Neuron (in vitro differentiated cells): ENCODE measurements around the gene KRT71.

Experiments
- H2AFZ ChIP-seq: one replicate; pipeline ENCODE4 v1.6.1; 2013; ENCODE audit warnings: low read depth, mild to moderate bottlenecking, inconsistent platforms, low read length, moderate library complexity
- H3K27me3 ChIP-seq: one replicate; pipeline ENCODE4 v1.6.1; 2013; ENCODE audit warnings: low read length; ENCODE audit not compliant: insufficient read depth
- H3K36me3 ChIP-seq: one replicate; pipeline ENCODE4 v1.6.1; 2013; ENCODE audit warnings: low read length; ENCODE audit not compliant: insufficient read depth
- H3K4me1 ChIP-seq: one replicate; pipeline ENCODE4 v1.6.1; 2013; ENCODE audit warnings: low read length; ENCODE audit not compliant: insufficient read depth
- H3K4me3 ChIP-seq: 2 replicates; pipeline ENCODE4 v1.5.1; 2013; ENCODE audit warnings: mild to moderate bottlenecking, low read length, moderate library complexity
- H3K9me3 ChIP-seq: one replicate; pipeline ENCODE4 v1.6.1; 2013; ENCODE audit warnings: low read length

KRT71 gene

GRCh38 chr12:52519826-52520662 lies 32.9 kb downstream of the KRT71 start, which contains the start of gene KRT5:
KRT5 (minus strand) TSS chr12:52520394; CDS start chr12:52520296, 98 bp downstream.
- Histone ChIP-seq H3K36me3 (no peaks in the 10 kb centered on the region), H3K4me3 (no peak within 1 kb of the TSS), H3K9me3 (no peaks in the 10 kb centered on the region), H2AFZ (no peak within 1 kb of the TSS), H3K27me3 (no peaks in the 10 kb centered on the region), H3K4me1 (no peaks in the 10 kb centered on the region)

GRCh38 chr12:52519387-52519703 lies 33.6 kb downstream of the KRT71 start:
- Histone ChIP-seq H3K27me3 (no peaks in the 10 kb centered on the region), H3K4me1 (no peaks in the 10 kb centered on the region), H3K9me3 (no peaks in the 10 kb centered on the region), H3K4me3 (no peak overlapping the region), H2AFZ (no peak overlapping the region), H3K36me3 (no peaks in the 10 kb centered on the region)

- no peaks in the 10 kb centered on the region for H3K9me3 ChIP-seq
- no peaks in the 10 kb centered on the region for H3K4me1 ChIP-seq
- H3K4me3 ChIP-seq, result no peak overlapping the region
- no peaks in the 10 kb centered on the region for H3K27me3 ChIP-seq
- no peaks in the 10 kb centered on the region for H3K36me3 ChIP-seq
- no peak overlapping the region for H2AFZ ChIP-seq
Measured at GRCh38 chr12:52518574-52519386, 34.2 kb downstream of the KRT71 start.

- H3K4me3 ChIP-seq, result no peak overlapping the region
- H2AFZ ChIP-seq, result no peak overlapping the region
- no peaks in the 10 kb centered on the region for H3K9me3 ChIP-seq
- H3K4me1 ChIP-seq, result no peaks in the 10 kb centered on the region
- H3K36me3 ChIP-seq, result no peaks in the 10 kb centered on the region
- H3K27me3 ChIP-seq, result no peaks in the 10 kb centered on the region
Measured at GRCh38 chr12:52517888-52518287, 35.1 kb downstream of the KRT71 start.

DNA sequence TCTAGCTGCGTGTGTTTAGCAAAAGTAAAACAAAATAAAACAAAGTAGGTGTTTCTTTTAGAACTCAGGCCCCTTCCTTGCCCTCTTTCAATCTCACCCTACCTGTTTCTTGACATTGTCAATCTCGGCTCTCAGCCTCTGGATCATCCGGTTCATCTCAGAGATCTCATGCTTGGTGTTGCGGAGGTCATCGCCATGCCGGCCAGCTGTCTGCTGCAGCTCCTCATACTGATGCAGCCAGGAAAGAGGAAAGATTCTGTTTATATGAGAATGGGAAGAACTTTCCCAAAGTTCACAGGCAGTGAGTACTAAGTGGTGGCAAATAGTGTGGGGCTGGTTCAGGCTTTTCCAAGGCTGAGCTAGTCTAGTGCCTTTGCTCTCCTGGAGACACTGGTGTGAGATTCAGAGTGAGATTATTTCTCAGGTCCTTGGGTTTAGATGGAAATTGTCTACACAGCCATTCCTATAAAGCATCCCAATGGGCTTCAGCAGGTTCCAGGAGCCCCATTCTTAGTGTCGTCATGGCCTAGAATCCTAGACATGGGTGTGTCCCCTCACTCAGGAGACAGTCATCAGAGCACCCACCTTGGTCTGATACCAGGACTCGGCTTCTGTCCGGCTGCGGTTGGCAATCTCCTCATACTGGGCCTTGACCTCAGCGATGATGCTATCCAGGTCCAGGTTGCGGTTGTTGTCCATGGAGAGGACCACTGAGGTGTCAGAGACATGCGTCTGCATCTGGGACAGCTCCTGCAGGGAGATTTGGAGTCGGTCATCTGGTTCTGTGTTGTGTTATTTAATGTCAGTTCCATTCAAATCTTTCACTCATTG lies 35.7 kb downstream of the KRT71 start:
- Histone ChIP-seq H3K4me1 (no peaks in the 10 kb centered on the region), H3K9me3 (no peaks in the 10 kb centered on the region), H3K4me3 (no peak overlapping the region), H2AFZ (no peak overlapping the region), H3K36me3 (no peaks in the 10 kb centered on the region), H3K27me3 (no peaks in the 10 kb centered on the region)

DNA sequence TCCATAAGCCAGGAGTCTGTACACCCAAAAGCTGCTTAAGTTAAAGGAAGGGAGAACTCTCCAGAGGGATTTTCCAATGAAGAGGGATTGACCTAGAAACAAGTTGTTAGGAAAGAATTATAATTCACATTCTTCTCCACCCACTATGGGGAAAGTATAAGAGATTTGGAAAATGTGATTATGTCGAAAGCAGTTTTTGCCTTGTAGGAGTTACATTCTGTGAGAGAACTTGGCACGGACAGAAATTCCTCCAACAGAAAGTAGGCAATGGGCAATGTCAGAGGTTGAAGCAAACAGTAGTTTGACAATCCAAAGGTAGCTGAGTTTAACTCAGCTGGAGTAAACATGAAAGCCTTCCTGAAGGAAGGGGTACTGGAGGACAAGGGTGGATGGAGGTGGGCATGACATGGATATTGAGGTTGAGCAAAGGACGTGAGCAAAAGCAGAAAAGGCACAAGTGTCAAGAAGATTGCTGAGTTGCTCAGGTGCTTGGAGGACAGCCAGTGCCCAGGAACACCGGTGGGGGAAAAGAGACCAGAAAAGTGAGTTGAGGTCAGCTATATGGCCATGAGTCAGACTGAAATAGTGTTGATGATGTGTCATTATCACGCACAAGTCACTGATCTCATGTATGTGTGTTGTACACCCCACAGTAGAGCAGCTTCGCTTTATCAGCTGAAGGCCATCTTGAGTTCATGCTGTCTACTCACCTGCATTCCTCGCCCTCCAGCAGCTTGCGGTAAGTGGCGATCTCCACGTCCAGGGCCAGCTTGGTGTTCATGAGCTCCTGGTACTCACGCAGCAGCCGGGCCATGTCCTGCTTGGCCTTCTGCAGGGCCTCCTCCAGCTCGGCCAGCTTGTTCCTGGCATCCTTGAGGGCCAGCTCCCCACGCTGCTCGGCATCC lies 36.8 kb downstream of the KRT71 start:
- Histone ChIP-seq H3K4me3 (no peak overlapping the region), H3K36me3 (no peaks in the 10 kb centered on the region), H3K4me1 (no peaks in the 10 kb centered on the region), H3K27me3 (no peaks in the 10 kb centered on the region), H2AFZ (no peak overlapping the region), H3K9me3 (no peaks in the 10 kb centered on the region)

DNA sequence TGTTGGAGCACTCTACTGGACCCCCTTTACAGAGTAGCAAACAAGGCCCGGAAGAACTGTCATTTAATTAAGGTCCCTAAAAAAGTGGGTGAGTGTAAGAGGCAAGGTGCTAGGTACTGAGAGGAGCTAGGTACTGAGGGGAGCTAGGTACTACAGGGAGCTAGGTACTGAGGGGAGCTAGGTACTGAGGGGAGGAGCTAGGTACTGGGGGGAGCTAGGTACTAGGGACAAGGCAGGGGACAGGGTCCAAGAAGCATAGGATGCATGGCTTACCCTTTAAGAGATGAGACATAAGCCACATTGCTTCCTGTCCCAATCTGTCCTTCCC lies 37.7 kb downstream of the KRT71 start:
- Histone ChIP-seq H3K27me3 (no peaks in the 10 kb centered on the region), H3K4me3 (no peak overlapping the region), H2AFZ (no peak overlapping the region), H3K9me3 (no peaks in the 10 kb centered on the region), H3K36me3 (no peaks in the 10 kb centered on the region), H3K4me1 (no peaks in the 10 kb centered on the region)

DNA sequence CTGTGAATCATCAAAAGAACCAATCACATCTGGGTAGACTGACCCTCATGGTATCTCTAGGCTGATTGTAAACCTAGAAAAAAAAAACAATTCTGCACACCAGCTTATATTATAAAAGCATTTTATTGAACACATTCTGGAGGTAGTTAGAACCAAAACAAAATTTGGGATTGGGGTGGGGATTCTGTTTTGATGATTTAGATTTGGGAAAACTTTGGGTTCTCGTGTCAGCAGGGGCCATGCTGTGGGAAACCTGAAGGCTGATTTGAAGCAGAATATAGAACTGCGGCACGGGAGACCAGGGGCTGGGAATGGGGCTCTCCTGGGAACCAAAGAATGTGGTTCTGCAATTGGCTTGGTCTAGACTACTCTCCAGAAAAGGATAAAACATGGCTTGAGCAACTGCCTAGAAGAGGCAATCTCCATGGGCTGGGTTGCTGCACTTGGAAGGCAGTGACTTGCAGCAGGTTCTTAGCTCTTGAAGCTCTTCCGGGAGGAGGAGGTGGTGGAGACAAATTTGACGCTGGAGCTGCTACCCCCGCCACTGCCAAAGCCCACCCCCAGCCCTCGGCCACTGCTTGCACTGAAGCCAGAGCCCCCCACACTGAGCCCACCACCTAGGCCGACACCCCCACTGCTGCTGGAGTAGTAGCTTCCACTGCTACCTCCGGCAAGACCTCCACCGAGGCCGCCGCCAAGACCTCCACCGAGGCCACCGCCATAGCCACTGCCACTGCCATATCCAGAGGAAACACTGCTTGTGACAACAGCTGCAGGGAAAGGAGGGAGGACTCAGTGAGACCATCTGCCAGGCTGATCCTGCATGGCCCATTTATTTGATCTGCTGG lies 38.2 kb downstream of the KRT71 start:
- Histone ChIP-seq H3K36me3 (no peaks in the 10 kb centered on the region), H3K4me1 (no peaks in the 10 kb centered on the region), H3K4me3 (no peak overlapping the region), H3K27me3 (no peaks in the 10 kb centered on the region), H2AFZ (no peak overlapping the region), H3K9me3 (no peaks in the 10 kb centered on the region)

DNA sequence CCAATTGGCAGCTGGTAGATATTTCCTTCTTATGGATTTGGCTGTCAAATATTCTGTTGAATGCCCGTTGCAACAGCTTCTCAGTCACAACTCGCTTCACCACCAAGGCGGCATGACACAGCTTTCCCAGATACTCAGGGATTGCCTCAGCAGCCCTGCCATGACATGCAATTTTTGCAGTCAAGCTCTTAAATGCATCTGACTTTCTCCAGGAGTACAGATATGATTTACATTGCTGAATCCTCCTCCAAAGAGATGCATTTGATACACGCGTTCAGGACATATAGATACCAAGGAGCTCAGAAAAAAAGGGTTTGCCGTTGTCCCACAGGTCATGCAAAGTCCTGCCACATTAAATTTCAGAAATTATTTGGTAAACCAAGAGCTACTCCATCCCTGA lies 39.2 kb downstream of the KRT71 start:
- no peaks in the 10 kb centered on the region for H3K36me3 ChIP-seq
- H3K27me3 ChIP-seq, result no peaks in the 10 kb centered on the region
- H3K9me3 ChIP-seq, result no peaks in the 10 kb centered on the region
- no peak overlapping the region for H2AFZ ChIP-seq
- no peaks in the 10 kb centered on the region for H3K4me1 ChIP-seq
- H3K4me3 ChIP-seq, result no peak overlapping the region

DNA sequence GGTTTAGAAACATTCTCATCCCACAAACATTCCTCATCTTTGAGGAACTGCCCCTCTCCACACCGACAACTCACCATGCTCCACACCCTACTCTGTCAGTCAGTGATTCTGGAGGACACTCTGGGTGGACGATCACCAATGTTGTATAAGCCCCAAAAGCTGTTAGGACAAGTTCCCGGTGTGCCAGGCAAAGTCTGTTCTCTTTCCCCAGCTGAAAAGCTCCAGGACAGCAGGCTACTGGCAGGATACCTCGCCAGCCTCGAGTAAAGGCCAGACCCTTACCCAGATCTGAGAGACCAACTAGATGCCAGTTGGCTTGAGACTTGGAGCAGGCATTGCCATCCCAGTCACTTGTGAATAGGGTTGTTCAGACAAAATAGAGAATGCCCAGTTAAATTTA lies 44.7 kb downstream of the KRT71 start:
- Histone ChIP-seq H3K4me1 (no peaks in the 10 kb centered on the region), H3K27me3 (no peaks in the 10 kb centered on the region), H3K9me3 (no peaks in the 10 kb centered on the region), H2AFZ (no peak overlapping the region), H3K4me3 (no peak overlapping the region), H3K36me3 (no peaks in the 10 kb centered on the region)

DNA sequence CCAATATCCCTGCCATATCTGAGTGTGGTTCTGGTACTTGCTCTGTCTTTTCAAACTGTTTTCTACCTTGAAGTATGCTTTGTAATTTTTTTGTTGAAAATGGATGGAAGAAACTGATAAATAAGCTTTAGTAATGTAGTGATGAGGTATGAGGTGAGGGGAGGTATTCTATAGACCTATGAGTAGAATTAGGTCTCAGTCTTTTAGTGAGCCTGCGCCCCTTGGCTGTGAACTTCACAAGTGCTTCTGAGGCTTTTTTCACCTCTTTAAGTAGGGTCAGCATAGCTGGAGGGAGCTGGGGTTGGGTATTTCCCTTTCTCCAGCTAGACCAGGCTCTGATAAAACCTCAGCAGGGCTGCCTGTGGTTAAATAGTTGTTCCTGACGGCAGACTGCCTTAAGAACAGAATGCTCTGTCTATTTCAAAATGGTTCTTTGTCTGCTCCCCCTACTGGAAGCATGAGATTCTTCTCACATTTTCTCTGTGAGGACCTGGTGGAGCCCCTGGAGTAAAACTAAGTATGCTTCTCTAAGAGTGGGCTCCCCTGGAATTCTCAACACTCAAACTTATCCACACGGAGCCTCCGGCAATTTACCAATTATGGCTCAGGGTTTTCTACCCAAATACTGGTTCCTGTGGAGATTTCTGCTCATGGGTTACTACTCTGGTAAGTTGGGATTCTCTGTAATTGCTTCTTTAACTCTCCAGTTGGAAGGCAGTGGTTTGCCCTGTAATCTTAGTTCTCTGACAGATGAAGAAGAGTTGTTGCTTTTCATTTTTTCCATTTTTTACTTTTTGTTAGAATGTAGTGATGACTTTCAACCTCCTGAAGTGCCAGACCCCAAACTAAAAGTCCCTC lies 45.9 kb downstream of the KRT71 start:
- Histone ChIP-seq H2AFZ (no peak overlapping the region), H3K9me3 (no peaks in the 10 kb centered on the region), H3K4me3 (no peak overlapping the region), H3K27me3 (no peaks in the 10 kb centered on the region), H3K4me1 (no peaks in the 10 kb centered on the region), H3K36me3 (no peaks in the 10 kb centered on the region)
